Stimulated activated CD4-positive, alpha-beta T cell treated with anti-CD3 and anti-CD28 coated beads, Interleukin-2, amount 100 ng/mL, for 48 hours (primary cell): ENCODE results near the gene KRTAP29-1.
A peak's percentile ranks its signal among the peaks of the same experiment; 100 is the strongest.

Experiments used
- DNase-seq, 2 donors: peaks; one replicate each; pipeline ENCODE4 v3.0.0-alpha.2; 2020

Gene KRTAP29-1

GRCh38 chr17:41327411-41328120, 24.9 kb upstream of the KRTAP29-1 start:
- no peak for DNase-seq

- DNase-seq: no peak
Measured at GRCh38 chr17:41326173-41327145, 23.8 kb upstream of the KRTAP29-1 start.

GRCh38 chr17:41325611-41326010, 23.0 kb upstream of the KRTAP29-1 start:
- DNase-seq: no peak

GRCh38 chr17:41325126-41325525, 22.5 kb upstream of the KRTAP29-1 start:
- no peak for DNase-seq

- no peak for DNase-seq
Measured at GRCh38 chr17:41324180-41325075, 21.8 kb upstream of the KRTAP29-1 start.

GRCh38 chr17:41322903-41323895, 20.5 kb upstream of the KRTAP29-1 start:
- DNase-seq: no peak

GRCh38 chr17:41322094-41322902, 19.6 kb upstream of the KRTAP29-1 start:
- no peak for DNase-seq

GRCh38 chr17:41318231-41318630, 15.6 kb upstream of the KRTAP29-1 start:
- no peak for DNase-seq

GRCh38 chr17:41315814-41316445, 13.3 kb upstream of the KRTAP29-1 start:
- no peak for DNase-seq

GRCh38 chr17:41315204-41315794, 12.6 kb upstream of the KRTAP29-1 start, which contains the start of gene KRTAP17-1:
TSS of gene KRTAP17-1 (minus strand) at chr17:41315710. CDS start at chr17:41315650, 60 bp downstream.
- DNase-seq: no peak

- no peak for DNase-seq
Measured at GRCh38 chr17:41311111-41311510, 8.5 kb upstream of the KRTAP29-1 start.

- peak in 1 of 2 donors; percentile 27 for DNase-seq
Measured at GRCh38 chr17:41308918-41309359, 6.3 kb upstream of the KRTAP29-1 start, which contains the start of gene KRTAP16-1. TSS of gene KRTAP16-1 (minus strand) at chr17:41309309. CDS start at chr17:41309253, 56 bp downstream.

- peak; percentile 26 to 30 for DNase-seq
Measured at GRCh38 chr17:41308251-41308917, 5.7 kb upstream of the KRTAP29-1 start.

GRCh38 chr17:41307647-41308046, 5.0 kb upstream of the KRTAP29-1 start:
- no peak for DNase-seq

- DNase-seq: no peak
Measured at GRCh38 chr17:41304091-41304490, 1.4 kb upstream of the KRTAP29-1 start.

- no peak for DNase-seq
Measured at GRCh38 chr17:41302981-41303380, 330 bp upstream of the KRTAP29-1 start.

GRCh38 chr17:41301204-41301790, 1.4 kb downstream of the KRTAP29-1 start:
- DNase-seq: no peak

GRCh38 chr17:41298458-41299135, 4.1 kb downstream of the KRTAP29-1 start:
- DNase-seq: no peak
